Inferior parietal cortex (tissue), 1 donor: ENCODE measurements around the gene GDI1.

Source experiments
- DNase-seq: peaks from one replicate; pipeline ENCODE4 v3.0.0-alpha.2; 2016; ENCODE audit errors: extremely low spot score

GDI1 gene

DNA sequence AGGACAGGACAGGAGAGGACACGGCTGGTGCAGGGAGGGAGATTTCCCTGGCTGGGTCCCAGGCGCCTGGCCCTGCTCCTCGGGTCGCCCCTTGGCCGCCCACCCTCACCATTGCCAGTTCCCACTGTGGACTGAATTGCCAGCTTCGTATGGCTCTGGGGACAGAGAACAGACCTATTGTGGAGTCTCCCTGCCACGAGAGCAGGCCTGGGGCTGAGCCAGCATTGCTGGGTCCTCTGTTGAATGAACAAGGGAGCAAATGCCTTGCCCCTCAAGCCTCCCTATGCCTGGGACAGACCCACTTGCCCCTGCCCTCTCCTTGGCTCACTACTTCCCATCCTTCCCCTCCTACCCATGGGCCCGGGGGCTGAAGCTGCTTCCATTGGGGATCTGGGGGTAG is 25.4 kb downstream of the GDI1 start:
- no peak for DNase-seq

DNA sequence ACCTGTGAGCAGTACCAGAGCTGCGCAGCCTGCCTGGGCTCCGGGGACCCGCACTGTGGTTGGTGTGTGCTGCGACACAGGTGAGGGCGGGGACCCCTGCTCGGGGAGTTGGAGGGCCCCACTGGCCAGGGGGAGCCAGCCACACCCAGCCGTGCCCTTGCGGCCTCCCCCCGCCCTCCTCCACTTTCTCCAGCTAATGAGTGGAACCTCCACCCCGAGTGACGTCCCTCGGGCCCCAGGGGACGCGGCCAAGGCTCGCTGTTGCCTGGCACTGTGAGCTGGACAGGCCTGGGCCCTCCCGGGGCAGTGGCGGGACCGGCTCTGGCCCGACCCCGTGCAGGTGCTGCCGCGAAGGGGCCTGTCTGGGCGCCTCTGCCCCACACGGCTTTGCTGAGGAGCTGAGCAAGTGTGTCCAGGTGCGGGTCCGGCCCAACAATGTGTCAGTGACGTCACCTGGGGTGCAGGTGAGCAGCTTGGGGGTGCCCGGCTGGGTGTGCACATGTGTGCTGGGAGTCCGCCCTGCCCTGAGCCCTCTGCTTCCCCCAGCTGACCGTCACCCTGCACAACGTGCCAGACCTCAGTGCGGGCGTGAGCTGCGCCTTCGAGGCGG is 26.8 kb downstream of the GDI1 start:
- DNase-seq, result no peak

GRCh38 chrX:154464806-154465365 is 27.9 kb downstream of the GDI1 start:
- no peak for DNase-seq

GRCh38 chrX:154465601-154466000 is 28.6 kb downstream of the GDI1 start:
- no peak for DNase-seq

- DNase-seq, result no peak
These were observed 29.1 kb downstream of the GDI1 start for GRCh38 chrX:154466036-154466435.

DNA sequence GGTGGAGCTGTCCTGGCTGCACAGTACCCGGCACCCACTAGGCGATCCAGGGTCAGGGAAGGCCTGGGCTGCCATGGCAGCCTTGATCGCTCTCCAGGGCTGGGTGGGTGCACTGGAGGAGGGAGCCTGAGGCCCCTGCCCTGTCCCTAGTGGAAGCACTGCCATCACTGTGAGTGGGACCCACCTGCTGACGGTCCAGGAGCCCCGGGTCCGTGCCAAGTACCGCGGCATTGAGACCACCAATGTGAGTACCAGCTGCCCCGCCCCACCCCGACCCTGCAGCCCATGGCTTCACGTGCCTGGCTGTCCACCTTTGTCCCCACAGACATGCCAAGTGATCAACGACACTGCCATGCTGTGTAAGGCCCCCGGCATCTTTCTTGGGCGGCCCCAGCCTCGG is 30.0 kb downstream of the GDI1 start:
- no peak for DNase-seq

DNA sequence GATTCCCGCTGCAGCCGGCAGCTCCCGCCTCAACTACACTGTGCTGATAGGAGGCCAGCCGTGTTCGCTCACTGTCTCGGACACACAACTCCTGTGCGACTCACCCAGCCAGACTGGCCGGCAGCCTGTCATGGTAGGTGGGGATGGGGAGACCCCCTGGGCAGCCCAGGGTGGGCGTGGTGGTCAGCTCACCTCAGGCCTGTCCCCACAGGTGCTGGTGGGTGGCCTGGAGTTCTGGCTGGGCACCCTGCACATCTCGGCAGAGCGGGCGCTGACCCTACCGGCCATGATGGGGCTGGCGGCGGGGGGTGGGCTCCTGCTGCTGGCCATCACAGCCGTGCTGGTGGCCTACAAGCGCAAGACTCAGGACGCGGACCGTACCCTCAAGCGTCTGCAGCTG is 30.6 kb downstream of the GDI1 start:
- DNase-seq, result no peak

DNA sequence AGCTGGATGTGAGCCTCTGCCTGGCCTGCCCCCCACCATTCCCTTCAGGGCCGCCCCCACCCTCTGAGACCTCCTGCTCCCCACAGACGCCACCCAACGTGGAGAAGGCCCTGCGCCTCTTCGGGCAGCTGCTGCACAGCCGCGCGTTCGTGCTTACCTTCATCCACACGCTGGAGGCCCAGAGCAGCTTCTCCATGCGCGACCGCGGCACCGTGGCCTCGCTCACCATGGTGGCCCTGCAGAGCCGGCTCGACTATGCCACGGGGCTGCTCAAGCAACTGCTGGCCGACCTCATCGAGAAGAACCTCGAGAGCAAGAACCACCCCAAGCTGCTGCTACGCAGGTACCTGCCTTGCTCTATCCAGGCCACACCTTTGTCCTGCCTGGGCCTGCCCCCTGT is 31.3 kb downstream of the GDI1 start:
- no peak for DNase-seq

DNA sequence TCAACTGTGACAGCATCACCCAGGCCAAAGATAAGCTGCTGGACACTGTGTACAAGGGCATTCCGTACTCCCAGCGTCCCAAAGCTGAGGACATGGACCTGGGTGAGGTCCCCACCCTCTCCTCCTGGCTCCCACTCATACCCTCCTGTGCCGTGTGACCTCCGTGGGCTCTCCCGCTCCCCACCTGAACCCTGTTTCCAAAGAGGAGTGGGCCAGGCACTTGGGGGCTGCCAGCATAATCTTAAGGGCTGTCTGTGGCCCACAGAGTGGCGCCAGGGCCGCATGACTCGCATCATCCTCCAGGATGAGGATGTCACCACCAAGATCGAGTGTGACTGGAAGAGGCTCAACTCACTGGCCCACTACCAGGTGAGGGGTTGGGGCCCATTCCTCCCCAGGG is 32.2 kb downstream of the GDI1 start:
- no peak for DNase-seq

- no peak for DNase-seq
These were observed 32.9 kb downstream of the GDI1 start for GRCh38 chrX:154469880-154470279.

DNA sequence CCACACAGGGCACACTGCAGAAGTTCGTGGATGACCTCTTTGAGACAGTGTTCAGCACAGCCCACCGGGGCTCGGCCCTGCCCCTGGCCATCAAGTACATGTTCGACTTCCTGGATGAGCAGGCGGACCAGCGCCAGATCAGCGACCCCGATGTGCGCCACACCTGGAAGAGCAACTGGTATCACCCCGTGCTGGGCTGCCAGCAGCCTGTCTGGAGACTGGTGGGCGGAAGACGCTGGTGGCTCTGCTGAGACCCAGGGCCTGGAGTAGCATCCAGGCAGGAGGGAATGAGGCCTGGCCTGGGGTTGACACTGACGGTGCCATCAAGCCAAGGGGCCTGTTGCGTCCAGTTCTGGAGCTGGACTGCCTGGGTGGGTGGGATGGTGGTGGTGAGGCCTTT is 33.5 kb downstream of the GDI1 start:
- DNase-seq, result no peak

GRCh38 chrX:154470914-154471568 is 34.1 kb downstream of the GDI1 start:
- no peak for DNase-seq

DNA sequence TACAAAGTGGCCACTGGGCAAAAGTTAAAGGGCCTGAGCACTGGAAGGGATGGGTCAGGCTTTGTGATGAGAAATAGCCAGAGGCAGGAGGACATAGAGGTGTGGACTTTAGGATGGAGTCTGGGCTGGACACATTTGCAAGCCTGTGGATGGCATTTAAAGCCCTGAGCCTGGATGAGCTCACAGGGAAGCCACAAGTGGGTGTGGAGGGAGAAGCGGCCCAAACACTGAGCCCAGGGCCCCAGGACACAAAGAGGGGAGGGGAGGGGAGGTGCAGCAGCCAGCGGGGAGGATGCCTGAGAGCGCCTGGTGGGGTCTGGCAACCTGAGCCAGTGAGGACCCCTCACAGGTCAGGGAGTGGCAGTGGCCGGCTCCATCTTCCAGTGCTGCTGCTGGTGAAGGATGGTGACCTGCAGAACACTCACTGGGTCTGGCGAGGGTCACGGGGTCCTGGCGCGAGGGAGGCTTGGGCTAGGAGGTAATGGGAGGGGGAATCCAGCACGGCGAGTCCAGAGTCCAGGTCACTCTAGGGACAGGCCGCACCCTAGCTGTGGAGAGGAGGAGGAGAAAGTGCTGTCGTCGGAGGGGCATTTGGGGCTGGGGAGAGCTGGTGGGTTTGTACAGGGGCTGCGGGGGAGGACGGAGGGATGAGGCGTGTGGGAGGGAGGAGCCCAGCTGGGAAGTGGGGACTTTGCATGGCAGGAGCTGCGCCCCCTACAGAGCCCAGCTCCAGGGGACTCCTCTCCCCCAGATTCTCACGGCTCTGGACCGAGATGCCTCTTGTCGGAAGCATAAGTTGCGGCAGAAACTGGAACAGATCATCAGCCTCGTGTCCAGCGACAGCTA is 35.1 kb downstream of the GDI1 start:
- DNase-seq, result no peak

GRCh38 chrX:154472685-154473632 is 36.0 kb downstream of the GDI1 start:
- DNase-seq, result no peak

DNA sequence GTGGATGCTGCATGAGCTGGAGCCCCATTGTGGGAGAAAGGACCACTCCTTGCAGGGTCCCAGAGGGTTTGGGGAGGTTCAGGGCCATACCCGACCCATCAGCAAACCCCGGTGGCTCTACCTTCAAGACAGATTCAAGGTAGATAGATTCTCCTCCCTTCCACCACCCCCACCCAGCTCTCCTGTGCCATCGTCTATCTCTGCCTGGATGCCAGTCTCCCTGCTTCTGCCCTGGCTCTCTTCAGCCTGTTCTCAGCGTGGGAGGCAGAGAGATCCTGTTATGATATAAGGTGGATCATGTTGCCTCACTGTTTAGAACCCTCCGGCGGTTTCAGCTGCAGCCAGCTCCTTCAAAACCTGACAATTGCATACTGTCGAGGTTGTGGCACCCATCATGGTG is 36.7 kb downstream of the GDI1 start:
- DNase-seq, result no peak

- no peak for DNase-seq
These were observed 39.9 kb downstream of the GDI1 start for GRCh38 chrX:154476821-154477220.

DNA sequence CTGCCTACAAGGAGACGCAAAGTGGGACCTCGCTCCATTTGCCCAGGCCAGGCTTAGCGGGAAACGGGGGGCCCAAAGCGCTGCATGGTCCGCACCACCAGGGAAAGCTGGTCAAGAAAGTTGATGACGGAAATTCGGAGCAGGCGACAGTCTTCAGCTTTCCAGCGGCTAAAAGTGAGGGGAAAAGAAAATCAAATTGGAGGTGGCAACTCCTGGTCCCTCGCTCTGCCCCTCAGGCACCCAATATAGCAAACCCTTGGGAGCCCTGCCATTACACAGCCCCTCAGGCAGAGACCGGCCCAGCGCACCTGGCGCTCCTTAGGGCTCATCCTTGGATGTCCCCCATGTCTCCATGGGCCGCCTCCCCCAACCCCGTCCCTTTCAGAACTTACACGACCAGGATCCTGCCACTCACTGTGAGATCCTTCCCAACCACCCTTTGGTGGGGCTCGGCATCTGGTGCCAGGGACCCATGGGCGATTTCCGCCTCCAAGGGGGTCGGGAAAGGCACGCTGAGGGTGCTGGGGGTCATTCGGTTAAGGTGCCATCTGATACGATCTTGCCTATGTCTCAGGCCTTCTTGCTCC is 41.0 kb downstream of the GDI1 start:
- no peak for DNase-seq

- peak; percentile 85 for DNase-seq
These were observed 42.0 kb downstream of the GDI1 start, which contains the start of gene LAGE3 for GRCh38 chrX:154478728-154479622. Gene LAGE3, minus strand, starts transcription at chrX:154479281. Its CDS starts 366 bp downstream, at chrX:154478915.

- no peak for DNase-seq
These were observed 44.2 kb downstream of the GDI1 start for GRCh38 chrX:154481195-154481594.
